HG02884 (cell line): Measurements from ENCODE around the gene OXSM.

Experiments used
- ATAC-seq: cut with Tn5 transposase; IDR thresholded peaks from one replicate; pipeline ENCODE4 v1.9.1; 2021; ENCODE audit warnings: mild to moderate bottlenecking, moderate library complexity; ENCODE audit not compliant: unreplicated experiment

The OXSM gene

GRCh38 chr3:25803833-25804232, 13.9 kb downstream of the OXSM start:
- ATAC-seq, result no peak

DNA sequence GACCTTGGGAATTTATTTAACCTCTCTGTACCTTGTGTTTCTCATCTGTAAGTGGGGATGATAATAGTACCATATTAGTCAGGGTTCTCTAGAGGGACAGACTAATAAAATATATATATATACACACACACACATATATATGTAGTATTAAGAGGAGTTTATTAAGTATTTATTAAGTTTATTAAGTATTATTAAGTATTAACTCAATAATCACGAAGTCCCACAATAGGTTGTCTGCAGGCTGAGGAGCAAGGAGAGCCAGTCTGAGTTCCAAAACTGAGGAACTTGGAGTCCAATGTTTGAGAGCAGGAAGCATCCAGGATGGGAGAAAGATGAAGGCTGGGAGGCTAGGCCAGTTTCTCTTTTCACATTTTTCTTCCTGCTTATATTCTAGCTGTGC, 14.8 kb downstream of the OXSM start:
- ATAC-seq, result no peak

- ATAC-seq, result no peak
Observed at GRCh38 chr3:25812644-25813043, 22.8 kb downstream of the OXSM start.

- peak; percentile 68 for ATAC-seq
Observed at GRCh38 chr3:25817107-25817506, 27.2 kb downstream of the OXSM start.

DNA sequence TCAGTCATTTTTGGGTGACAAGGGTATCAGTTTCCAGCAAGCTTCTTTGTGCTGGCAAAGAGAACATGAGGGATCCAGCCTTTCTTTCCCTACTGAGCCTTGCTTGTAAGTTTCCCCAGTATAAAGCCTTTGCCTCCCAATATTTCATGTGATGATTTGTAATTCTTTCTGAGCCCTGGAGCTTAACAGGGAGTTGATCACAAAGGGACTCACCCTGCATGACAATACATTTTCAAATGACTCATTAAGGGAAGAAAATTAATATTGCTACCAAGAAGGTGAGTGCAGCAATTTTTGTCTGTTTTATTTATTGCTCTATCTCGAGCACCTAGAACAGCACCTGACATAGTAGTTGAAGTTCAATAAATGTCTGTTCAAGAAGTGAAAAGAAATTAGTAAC, 27.7 kb downstream of the OXSM start:
- peak; percentile 37 for ATAC-seq

DNA sequence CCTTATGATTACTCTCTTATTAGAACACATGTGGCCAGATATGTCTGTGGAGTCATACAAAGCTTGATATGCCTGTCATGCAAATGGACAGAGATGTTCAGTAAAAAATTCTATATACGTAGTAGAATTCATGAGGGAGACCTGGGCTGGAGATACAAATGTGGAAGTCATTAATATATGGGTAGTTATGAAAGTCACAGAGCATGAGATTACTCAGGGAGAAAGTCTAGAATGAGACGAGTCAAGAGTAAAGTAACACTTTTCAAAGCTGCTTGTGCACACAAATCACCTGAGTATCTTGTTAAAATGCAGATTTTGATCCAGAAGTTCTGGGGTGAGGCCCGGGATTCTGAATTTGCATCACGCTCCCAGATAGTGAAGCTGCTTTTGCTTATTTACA, 28.4 kb downstream of the OXSM start:
- ATAC-seq, result peak; percentile 45

GRCh38 chr3:25820366-25820765, 30.5 kb downstream of the OXSM start:
- no peak for ATAC-seq

- ATAC-seq, result no peak
Observed at GRCh38 chr3:25820816-25821486, 31.1 kb downstream of the OXSM start.

DNA sequence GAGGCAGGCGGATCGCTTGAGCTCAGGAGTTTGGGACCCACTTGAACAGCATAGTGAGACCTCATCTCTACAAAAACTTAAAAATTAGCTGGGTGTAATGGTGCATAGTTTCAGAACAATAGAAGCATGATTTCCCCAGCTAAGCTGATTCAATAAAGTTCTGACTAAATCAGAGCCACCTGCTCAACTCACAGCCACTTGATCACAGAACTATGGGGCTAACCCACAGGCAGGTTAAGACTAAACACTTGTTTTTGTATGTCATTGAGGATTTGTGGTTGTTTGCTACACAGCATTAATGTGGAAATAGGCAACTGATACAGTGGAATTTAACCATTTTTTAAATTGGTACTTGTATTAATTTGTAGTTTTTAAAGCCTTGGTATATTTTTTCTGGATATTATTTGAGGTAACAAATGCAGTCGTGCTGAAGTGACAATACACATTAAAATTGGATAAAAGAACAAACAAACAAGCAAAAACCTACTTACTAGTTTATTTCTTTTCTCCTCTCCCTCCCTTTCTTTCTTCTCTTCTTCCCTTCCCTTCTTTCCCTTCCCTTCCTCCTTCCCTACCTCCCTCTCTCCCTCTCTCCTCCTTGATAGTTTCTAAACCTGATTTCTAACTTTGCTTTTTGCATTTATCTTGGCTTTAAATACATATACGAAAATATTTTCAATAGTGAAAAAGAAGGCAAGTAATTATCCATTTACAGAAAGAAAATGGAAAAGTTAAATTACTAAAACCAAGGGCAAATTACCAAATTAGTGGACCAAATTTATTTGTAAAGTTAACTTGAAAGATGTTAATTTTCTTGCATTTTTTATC, 32.1 kb downstream of the OXSM start:
- no peak for ATAC-seq

DNA sequence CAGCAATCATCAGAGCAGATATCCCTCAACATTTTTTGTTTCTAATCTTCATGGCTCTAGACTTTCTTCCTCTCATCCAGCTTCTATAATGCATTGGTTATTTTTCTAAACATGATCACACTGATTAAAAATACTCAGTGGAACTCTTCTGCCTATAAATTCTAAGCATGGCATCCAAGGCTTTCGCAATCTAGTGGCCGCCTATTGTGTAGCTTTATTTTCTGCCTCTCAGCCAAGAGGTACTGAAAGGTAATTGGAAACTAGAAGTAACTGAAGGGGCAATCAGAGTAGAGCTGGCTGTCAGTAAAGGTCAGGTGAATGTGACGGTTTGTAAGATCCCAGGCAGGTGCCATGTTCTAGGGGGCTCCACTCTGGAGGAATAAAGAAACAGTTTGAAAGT, 33.4 kb downstream of the OXSM start:
- no peak for ATAC-seq

DNA sequence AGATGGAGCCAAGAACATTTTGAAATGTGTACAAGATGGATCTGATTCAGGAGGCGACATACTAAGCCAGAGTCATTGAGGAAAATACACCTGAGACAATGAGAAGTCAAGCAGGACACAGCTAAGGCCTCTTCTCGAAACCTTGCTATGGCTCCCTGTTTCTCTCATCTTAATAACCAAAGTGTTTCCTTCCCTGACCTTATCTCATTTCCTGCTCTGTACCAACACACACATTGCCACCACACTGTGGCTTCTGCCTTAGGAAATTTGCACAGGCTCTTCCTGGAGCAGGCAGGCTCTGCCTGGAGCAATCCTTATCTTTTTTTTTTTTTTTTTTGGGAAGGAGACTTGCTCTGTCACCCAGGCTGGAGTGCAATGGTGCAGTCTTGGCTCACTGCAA, 36.6 kb downstream of the OXSM start:
- ATAC-seq, result no peak

DNA sequence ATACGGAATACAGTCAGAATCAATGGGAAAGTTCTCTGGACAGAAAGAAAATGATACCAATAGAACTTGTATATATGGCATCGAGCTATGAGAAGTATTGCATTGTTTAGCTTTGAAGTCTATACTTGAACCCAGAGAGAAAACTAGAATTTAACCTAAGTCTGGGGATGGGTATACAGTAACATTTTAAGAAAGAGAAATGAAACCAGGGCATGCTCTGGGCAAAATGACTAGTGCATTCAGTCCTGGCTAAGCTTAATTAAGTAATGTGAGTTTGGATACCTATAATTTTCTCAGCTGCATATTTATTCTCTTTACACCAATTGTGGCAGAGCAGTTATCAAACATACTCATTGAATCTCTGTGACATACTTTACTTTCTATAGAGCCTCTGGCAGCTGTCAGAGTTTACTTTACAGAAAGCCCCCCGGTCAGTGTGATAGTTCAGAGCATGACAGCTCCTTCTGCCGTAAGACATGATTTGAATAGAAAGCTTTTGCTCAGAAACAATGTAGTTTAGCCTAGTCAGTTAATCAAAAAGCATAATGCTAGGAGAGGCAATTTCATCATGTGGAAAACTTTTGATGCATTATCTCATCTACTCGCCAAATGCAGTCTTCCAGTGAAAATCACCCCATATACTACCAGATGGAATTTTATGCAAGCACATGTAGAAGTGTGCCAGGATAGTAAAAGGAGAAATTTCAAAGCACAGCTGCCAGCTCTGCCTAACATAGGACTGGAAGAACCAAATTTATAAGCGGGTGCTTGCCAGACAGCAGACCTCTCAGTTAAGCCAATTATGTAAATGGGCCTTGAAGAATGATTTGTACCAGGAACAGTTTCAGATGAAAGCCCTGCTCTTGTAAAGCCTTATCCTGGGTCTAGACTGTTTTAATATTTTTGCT, 40.7 kb downstream of the OXSM start:
- ATAC-seq, result no peak

DNA sequence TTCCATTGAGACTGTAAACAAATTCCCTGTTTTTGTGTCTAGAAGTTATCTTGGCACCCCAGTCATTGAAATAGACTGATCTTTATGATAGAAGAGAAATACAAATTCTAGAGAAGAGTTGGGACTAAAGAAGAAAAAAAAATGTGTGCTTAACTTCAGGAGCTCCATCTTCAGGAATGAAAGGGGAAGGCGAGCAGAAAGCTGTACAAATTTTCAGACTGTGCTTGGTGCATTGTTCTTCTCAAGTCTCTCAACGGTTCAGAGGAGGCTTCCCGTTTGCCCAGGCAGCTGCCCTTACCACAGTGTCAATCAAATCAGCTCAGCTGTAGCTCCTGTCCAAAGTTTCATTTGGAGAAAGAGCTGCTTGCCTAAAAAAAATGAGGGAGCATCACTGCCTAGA, 41.7 kb downstream of the OXSM start:
- ATAC-seq, result no peak

DNA sequence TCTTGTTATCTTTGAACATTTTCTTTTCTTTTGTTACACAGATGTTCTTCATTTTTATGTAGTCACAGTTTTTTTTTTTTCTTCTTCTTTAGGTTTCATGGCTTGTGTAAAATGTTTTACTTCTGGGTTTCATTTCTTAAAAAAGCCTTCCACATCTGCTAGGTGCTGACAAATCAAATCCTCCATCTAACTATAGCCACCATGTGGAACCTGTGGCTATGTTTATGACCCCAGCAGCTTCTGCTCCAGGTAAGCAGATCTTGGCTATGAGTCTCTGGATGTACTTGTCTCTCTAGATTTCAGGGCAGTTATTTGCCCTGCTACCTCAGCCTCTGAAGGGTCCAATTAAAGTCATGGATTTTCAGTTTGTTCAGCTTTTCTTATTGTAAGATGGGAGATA, 44.5 kb downstream of the OXSM start:
- ATAC-seq, result peak; percentile 77

DNA sequence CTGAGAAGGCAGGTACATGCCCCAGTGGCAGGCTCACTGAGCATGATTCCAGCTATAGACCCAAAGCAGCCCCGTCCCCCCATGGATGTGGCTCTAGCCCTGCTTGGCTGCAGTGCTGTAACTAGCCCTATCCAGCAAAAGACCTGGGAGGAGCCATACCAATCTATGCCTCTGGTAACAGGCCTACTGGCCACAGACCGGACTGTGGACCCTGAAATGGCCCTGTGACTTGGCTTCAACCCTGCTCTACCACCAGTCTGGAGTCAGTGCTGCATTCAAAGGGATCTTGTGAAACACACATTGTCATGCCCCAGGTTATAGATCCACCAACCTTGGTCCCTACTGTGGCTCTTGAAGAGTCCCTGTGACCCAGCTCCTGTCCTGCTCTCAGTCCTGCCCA, 46.7 kb downstream of the OXSM start:
- no peak for ATAC-seq

DNA sequence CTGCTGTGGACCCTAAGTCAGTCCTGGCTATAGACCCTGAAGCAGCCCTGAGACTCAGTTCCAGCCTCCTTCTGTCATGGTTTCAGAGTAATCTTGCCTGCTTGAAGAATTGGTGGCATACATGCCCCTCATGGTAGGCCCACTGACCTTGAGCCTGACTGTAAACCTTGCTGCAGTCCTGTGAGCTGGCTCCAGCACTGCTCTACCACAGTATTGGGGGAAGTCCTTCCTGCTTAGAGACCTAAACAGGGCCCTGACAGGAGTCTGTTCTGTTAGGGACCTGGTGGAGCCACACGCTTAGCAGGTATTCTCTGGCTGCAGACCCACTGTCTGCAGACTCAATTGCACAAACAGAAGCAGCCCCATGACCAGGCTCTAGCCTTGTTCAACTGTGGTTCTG, 47.1 kb downstream of the OXSM start:
- ATAC-seq, result no peak

GRCh38 chr3:25840099-25840498, 50.2 kb downstream of the OXSM start:
- ATAC-seq, result no peak

GRCh38 chr3:25843332-25843731, 53.4 kb downstream of the OXSM start:
- no peak for ATAC-seq
